Measurements from ENCODE around the gene KIRREL1. TPM values are rescaled to one million over a fixed set of nuclear protein-coding genes. Genes with fewer than 3 reads are reported as not detected.

Gene KIRREL1
- not detected for total RNA-seq

DNA sequence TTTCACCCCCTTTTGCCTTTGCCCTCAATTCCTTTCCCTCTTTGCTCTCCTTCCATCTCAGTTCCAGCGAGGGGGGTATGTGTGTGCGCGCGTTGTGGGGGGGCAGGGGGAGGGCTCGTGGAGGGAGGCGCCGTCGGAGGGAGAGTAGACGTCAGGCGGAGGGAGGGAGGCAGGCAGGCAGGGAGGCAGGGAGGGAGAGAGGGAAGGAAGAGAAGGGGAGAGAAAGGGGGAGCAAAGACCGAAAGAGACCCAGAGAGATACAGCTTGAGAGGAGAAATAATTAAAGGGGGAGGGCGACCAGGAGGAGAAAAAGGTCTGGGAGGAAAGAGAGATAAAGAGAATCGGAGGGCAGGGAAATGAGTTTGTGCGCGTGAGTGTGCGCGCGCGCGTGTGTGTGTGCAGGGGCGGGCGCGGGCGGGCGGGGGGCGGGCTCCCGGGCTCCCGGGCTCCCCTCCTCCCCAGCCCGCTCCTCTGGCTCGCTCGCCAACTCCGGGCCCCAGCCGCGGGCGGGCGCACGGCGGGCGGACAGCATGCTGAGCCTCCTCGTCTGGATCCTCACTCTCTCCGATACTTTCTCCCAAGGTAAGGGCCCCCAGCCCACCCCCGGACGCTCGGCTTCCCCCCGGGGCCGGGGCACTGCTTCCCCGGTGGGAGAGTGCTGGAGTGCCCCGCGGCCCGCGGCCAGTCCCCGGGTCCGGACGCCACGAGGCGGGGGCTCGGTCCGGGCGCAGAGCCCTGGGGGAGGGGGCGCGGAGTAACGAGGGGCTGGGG lies at the start of gene KIRREL1:
KIRREL1 (plus strand) TSS at position 499 of the 771 bp plus-strand sequence; CDS start at position 531, 32 bp downstream.
- DNase-seq = no peak
- CTCF ChIA-PET = interaction anchor here (1.0 to 1.2 kb wide), 2 partner anchors 125 to 148 kb away, joined by 4 read pairs; no protein-coding TSS in a partner anchor
- H3K4me3 Mint-ChIP-seq = peak within 1 kb of the TSS; percentile 47
- no peak within 1 kb of the TSS for H3K27ac Mint-ChIP-seq
- H3K4me1 Mint-ChIP-seq = peaks cover 9% of the 10 kb centered on the region
- POLR2A ChIA-PET = no interaction called here
- H3K36me3 Mint-ChIP-seq (ENCODE audit: low read depth) = no peaks in the 10 kb centered on the region
- peaks cover 51% of the 10 kb centered on the region for H3K27me3 Mint-ChIP-seq
- no peaks in the 10 kb centered on the region for H3K9me3 Mint-ChIP-seq

DNA sequence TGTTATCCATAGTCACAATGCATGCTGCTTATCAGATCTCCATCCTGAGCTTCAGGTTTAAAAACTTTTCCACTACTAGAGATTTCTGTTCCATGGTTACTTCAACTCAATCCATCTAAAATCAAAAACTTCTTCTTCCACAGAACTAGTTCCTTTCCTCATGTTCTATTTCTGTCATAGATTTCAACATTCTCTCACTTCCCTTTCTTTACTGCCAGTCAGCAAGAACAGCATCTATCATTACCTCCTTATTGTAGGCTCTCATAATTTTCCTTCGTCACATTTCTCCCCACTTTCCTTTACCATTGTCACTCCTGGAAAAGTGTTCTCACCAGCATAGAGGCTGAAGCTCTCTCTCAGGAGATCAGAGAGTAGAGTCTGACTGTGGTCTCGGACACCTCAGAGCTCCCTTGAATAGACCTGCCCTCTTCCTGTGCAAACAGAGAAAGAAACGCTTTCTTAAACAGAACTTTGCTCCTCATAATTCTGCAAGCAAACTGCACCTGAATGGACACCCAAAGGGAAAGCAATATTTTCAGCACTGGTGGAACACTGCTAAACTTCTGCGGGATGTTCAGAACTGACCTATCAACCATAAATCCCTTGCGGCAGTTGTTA lies 48.7 kb upstream of the KIRREL1 start:
- ChIA-PET POLR2A (no interaction called here), CTCF (no interaction called here)
- Mint-ChIP-seq H3K4me3 (no peak overlapping the region), H3K9me3 (no peaks in the 10 kb centered on the region), H3K4me1 (no peaks in the 10 kb centered on the region), H3K27me3 (peaks cover 4% of the 10 kb centered on the region), H3K36me3 (ENCODE audit: low read depth) (no peaks in the 10 kb centered on the region), H3K27ac (no peak overlapping the region)
- DNase-seq = no peak

DNA sequence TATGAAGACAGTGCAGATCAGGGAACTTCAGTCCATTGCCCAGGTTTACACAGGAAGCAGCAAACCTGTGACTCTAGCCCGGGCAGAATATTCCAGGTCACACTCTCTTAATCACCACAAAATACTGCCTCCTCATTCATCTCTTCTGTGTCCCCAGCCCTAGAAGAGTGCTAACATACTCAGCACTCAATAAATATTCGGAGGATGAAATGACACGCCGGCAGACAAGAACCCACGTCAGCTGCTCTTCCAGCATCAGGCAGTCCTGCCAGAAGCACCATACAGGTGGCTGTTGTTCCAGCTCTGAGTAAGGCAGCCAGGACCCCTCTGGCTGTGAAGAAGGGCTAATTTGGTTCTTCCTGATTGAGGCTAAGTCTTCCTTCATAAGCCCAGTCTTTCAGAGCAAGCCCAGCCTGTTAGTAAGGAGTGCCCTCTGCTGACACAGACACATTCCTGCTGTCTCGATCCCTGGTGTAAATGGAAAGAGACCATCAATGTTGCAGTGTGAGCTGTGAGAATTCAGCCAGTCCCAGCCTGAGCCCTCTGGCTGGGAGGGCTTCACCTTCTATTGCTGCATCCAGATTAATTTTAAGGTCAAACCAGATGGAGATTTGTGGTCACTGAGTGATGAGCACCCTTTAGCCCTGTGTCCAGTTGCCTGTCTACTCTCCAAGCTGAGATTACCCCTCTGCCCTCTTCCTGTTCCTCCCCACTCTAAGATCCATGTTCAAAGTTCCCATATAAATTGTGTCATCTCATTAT lies 45.0 kb upstream of the KIRREL1 start:
- no peak for DNase-seq
- Mint-ChIP-seq H3K27me3 (peaks cover 8% of the 10 kb centered on the region), H3K4me3 (no peak overlapping the region), H3K36me3 (ENCODE audit: low read depth) (no peaks in the 10 kb centered on the region), H3K9me3 (no peaks in the 10 kb centered on the region), H3K27ac (no peak overlapping the region), H3K4me1 (no peaks in the 10 kb centered on the region)
- ChIA-PET POLR2A (no interaction called here), CTCF (interaction anchor here (0.7 kb wide), 1 partner anchor 8 kb away, joined by 6 read pairs; no protein-coding TSS in a partner anchor)

DNA sequence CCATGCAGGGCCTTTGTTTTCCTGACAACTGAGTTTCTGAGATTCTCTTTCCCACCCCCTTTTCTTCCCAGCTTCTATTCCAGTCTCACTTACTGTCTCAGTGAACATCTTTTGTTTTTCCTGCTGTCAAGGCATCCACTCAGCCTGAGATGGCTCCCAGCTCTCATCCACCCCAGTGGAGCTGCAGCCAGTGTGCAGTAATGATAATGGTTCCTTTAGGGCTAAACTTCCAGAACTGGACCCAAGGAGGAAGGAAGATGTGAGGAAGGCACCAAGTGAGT lies 44.4 kb upstream of the KIRREL1 start:
- CTCF ChIA-PET = interaction anchor here (0.7 kb wide), 1 partner anchor 8 kb away, joined by 6 read pairs; no protein-coding TSS in a partner anchor
- POLR2A ChIA-PET = no interaction called here
- DNase-seq = no peak
- peaks cover 6% of the 10 kb centered on the region for H3K27me3 Mint-ChIP-seq
- no peaks in the 10 kb centered on the region for H3K36me3 Mint-ChIP-seq (ENCODE audit: low read depth)
- no peaks in the 10 kb centered on the region for H3K9me3 Mint-ChIP-seq
- no peaks in the 10 kb centered on the region for H3K4me1 Mint-ChIP-seq
- H3K4me3 Mint-ChIP-seq = no peak overlapping the region
- H3K27ac Mint-ChIP-seq = no peak overlapping the region

DNA sequence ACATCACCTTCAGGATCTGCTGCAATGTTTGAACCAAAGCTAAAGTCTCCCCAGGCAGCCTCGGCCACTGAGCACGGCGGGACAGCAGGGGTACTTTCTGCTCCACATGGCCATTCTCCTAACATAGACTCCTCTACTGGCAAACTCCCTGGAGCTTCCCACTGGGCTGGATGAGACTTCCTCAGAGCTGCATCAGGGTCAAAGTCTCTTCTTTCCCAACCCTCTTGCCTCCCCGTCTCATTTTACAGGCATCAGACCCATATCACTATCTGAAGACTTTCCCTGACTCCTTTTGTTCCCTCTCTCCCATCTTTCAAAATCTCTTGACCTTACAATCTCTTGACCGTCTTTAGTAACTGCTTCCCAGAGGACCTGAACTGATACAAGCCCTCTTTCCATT lies 42.2 kb upstream of the KIRREL1 start:
- Mint-ChIP-seq H3K27me3 (peaks cover 8% of the 10 kb centered on the region), H3K4me1 (no peaks in the 10 kb centered on the region), H3K9me3 (no peaks in the 10 kb centered on the region), H3K36me3 (ENCODE audit: low read depth) (no peaks in the 10 kb centered on the region), H3K4me3 (no peak overlapping the region), H3K27ac (no peak overlapping the region)
- ChIA-PET CTCF (no interaction called here), POLR2A (no interaction called here)
- DNase-seq = no peak

DNA sequence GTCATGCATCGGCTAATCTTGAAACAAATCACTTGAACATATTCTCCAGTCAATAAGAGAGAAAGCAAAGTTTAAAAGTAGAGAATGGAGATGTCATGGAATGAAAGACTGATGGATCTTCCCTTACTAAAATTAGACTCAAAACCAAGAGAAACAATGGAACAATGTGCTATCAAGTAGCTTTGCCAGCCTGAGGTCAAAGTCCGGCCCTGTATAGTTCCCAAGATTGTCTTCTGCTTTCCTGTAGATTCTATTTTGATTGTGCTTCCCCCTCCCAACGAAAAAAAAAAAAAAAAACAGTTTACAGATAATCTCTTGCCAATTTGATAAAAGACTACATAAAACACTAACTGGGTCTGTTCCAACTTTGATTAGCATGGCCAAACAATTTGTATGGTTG lies 40.8 kb upstream of the KIRREL1 start:
- no peak for DNase-seq
- POLR2A ChIA-PET = no interaction called here
- no peak overlapping the region for H3K27ac Mint-ChIP-seq
- no peaks in the 10 kb centered on the region for H3K4me1 Mint-ChIP-seq
- H3K27me3 Mint-ChIP-seq = peaks cover 17% of the 10 kb centered on the region
- CTCF ChIA-PET = no interaction called here
- H3K4me3 Mint-ChIP-seq = no peak overlapping the region
- H3K36me3 Mint-ChIP-seq (ENCODE audit: low read depth) = no peaks in the 10 kb centered on the region
- no peaks in the 10 kb centered on the region for H3K9me3 Mint-ChIP-seq

DNA sequence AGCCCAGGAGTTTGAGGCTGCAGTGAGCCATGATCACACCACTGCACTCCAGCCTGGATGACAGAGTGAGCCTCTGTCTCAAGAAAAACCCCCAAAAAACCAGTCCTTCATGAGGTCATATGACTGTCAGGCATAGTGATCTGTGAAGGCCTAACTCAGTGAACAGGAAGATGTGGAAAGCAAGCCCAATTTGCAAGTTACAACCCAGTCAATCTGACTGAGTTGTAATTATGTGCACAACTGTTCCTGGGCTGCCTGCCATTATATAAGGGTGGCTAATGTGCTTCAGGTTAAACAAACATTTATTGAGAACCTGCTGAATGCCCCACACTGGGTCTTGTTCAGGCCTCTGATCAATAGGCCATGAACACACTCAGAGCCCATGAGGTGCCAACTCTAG lies 38.2 kb upstream of the KIRREL1 start:
- no peaks in the 10 kb centered on the region for H3K9me3 Mint-ChIP-seq
- H3K36me3 Mint-ChIP-seq (ENCODE audit: low read depth) = no peaks in the 10 kb centered on the region
- no peaks in the 10 kb centered on the region for H3K4me1 Mint-ChIP-seq
- ChIA-PET POLR2A (no interaction called here), CTCF (no interaction called here)
- no peak overlapping the region for H3K27ac Mint-ChIP-seq
- H3K4me3 Mint-ChIP-seq = no peak overlapping the region
- H3K27me3 Mint-ChIP-seq = peaks cover 24% of the 10 kb centered on the region
- DNase-seq = no peak

DNA sequence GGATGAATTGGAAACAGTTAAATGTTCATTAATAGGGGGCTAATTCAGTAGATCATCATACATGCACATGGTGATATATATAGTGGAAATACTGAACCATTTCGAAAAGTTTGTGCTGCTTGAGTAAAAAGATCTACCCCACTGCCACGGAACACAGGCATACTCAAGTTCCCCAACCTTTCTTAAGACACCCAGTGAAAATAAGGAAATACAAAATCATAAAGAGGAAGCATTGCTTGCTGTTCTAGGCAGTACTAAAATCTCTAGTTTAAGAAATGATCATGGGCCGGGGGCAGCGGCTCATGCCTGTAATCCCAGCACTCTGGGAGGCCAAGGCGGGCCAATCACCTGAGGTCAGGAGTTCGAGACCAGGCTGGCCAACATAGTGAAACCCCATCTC lies 37.6 kb upstream of the KIRREL1 start:
- Mint-ChIP-seq H3K27ac (no peak overlapping the region), H3K4me3 (no peak overlapping the region), H3K4me1 (no peaks in the 10 kb centered on the region), H3K36me3 (ENCODE audit: low read depth) (no peaks in the 10 kb centered on the region), H3K9me3 (no peaks in the 10 kb centered on the region), H3K27me3 (peaks cover 26% of the 10 kb centered on the region)
- ChIA-PET CTCF (no interaction called here), POLR2A (no interaction called here)
- no peak for DNase-seq

DNA sequence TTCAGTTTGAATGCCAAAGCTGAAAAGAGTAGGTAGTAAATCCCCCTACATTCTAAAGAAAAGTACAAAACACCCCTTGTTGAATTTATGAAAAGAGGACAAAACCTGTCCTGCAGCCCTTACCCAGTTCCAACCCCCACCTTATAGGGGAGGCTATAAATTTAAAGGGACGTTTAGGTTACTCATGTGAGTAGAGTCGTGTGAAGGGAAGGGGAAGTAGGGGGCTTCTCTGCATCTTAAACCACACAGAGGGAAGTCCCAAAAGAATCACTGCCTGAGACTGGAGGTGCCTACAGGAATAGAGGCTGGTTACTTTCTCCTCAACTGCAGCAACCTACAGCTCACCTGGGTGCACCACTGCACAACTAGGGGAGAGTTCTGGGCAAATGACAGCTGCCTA lies 36.7 kb upstream of the KIRREL1 start:
- H3K4me3 Mint-ChIP-seq = no peak overlapping the region
- H3K36me3 Mint-ChIP-seq (ENCODE audit: low read depth) = no peaks in the 10 kb centered on the region
- ChIA-PET POLR2A (no interaction called here), CTCF (no interaction called here)
- H3K27ac Mint-ChIP-seq = no peak overlapping the region
- peaks cover 26% of the 10 kb centered on the region for H3K27me3 Mint-ChIP-seq
- H3K9me3 Mint-ChIP-seq = no peaks in the 10 kb centered on the region
- H3K4me1 Mint-ChIP-seq = no peaks in the 10 kb centered on the region
- DNase-seq = no peak

DNA sequence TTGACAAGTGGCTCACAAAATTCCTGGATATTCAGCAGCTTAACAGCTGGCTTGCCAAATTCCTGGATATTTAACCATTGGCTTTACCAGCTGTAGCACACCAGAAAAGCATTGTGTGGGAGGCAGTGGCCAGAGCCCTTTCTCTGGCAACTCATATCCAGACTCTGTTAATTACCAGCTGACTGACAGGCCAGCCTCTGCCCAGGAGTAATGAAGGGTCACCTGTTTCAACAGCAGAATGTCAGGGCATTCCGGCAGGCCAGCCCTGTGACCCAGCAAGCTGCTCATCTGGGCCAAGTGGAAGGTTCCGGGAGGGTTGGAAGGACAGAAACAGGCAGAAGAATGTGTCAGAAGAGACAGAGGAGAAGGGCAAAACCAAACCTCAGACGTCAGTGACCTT lies 35.2 kb upstream of the KIRREL1 start:
- Mint-ChIP-seq H3K9me3 (no peaks in the 10 kb centered on the region), H3K4me1 (no peaks in the 10 kb centered on the region), H3K27me3 (peaks cover 21% of the 10 kb centered on the region), H3K36me3 (ENCODE audit: low read depth) (no peaks in the 10 kb centered on the region), H3K27ac (no peak overlapping the region), H3K4me3 (no peak overlapping the region)
- DNase-seq = no peak
- CTCF ChIA-PET = no interaction called here
- POLR2A ChIA-PET = no interaction called here

DNA sequence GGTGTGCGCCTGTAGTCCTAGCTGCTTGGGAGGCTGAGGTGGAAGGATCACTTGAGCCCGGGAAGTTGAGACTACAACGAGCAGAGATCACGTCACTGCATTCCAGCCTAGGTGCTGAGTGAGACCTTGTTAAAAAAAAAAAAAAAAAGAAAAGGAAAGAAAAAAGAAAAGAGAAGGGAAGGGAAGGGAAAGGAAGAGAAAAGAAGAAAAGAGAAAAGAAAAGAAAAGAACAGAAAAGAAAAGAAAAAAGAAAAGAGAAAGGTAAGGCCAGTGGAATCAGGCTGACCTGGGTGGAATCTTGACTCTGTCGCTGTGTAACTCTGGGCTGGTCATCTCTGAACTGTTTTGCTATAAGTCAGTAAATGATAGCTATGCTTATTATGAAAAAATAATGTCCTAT lies 33.7 kb upstream of the KIRREL1 start:
- peaks cover 21% of the 10 kb centered on the region for H3K27me3 Mint-ChIP-seq
- CTCF ChIA-PET = no interaction called here
- H3K4me1 Mint-ChIP-seq = no peaks in the 10 kb centered on the region
- DNase-seq = no peak
- no peaks in the 10 kb centered on the region for H3K36me3 Mint-ChIP-seq (ENCODE audit: low read depth)
- no peaks in the 10 kb centered on the region for H3K9me3 Mint-ChIP-seq
- H3K4me3 Mint-ChIP-seq = no peak overlapping the region
- no peak overlapping the region for H3K27ac Mint-ChIP-seq
- POLR2A ChIA-PET = no interaction called here

DNA sequence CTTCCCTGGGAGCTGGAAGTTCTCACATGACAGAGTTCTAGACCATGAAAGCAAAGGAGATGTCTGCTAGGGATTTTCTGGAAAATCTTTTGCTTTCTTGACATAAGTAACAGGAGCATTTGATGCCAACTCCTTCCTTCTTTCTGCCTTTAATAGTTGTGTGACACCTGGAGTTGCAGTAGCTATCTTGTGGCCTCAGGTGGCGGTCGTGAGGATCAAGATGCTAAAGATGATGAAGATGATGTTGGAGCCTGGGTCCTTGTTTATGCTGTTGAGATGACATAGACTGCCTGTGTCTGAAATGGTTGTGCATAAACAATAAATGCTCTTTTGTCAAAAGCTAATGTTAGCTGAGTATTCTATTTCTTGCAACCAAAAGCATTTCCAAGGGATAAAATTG lies 32.7 kb upstream of the KIRREL1 start:
- CTCF ChIA-PET = no interaction called here
- Mint-ChIP-seq H3K9me3 (no peaks in the 10 kb centered on the region), H3K4me3 (no peak overlapping the region), H3K27me3 (peaks cover 20% of the 10 kb centered on the region), H3K27ac (no peak overlapping the region), H3K4me1 (no peaks in the 10 kb centered on the region), H3K36me3 (ENCODE audit: low read depth) (no peaks in the 10 kb centered on the region)
- POLR2A ChIA-PET = no interaction called here
- DNase-seq = no peak

DNA sequence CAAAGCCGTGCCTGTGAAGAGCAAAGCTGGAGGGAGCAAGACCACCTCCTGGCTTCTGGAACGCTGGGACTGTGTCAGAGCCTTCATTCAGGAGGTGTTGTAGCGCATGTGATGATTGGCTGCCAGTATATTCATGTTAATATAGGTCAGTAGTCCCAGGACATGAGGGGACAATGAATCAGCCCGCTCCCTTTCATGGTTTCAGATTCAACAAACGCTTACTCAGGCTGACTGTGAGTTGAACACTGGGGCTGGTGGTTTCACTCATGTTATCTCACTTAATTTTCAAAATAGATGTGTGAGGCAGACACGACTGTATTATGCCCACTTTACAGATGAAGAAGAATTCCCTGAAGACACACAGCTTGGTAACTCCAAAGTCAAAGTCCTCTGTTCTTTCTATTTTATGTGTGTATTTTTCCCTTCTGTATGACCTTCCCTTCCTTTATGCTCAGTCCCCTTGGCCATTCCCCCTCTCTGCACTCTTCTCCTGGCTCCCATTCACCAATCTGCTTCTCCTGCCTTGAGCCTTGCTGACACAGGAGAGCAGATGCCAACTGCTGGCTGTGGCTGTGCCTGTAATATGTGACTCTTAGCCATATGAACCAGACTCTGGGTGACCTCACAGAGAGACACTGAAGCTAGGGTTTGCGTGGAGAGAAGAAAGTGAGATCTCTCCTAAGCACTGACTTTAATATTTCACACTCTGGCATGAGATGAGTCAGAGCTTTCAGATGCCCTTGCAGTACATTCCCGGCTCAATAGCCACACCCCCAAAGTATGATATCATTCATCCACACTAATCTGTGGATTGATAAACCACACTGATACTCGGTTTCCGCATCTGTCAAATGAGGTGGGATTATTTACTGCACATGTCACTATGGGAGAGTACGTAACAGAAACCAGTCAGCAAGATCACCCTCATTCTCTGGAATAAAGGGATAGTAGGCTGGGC lies 31.4 kb upstream of the KIRREL1 start:
- ChIA-PET CTCF (interaction anchor here (0.6 to 1.4 kb wide), 2 partner anchors 125 to 1230 kb away, joined by 3 to 4 read pairs; no protein-coding TSS in a partner anchor), POLR2A (no interaction called here)
- H3K4me3 Mint-ChIP-seq = no peak overlapping the region
- H3K27ac Mint-ChIP-seq = no peak overlapping the region
- peaks cover 13% of the 10 kb centered on the region for H3K27me3 Mint-ChIP-seq
- H3K36me3 Mint-ChIP-seq (ENCODE audit: low read depth) = no peaks in the 10 kb centered on the region
- no peaks in the 10 kb centered on the region for H3K4me1 Mint-ChIP-seq
- no peaks in the 10 kb centered on the region for H3K9me3 Mint-ChIP-seq
- DNase-seq = no peak
